SU-DHL-6 (cell line): ENCODE data around the gene UBE3C.

ENCODE experiments used
- H2AFZ ChIP-seq: fragments of 200-600 bp; sonication (generic); 2 replicates; pipeline ENCODE4 v1.6.1; 2014; ENCODE audit warnings: low read depth, mild to moderate bottlenecking, moderate library complexity, mixed read lengths, antibody characterized with exemption, low read length; ENCODE audit not compliant: severe bottlenecking
- H3F3A ChIP-seq: fragments of 200-600 bp; shearing (Covaris generic); 2 replicates; pipeline ENCODE4 v1.6.0; 2016; ENCODE audit warnings: antibody characterized with exemption, mild to moderate bottlenecking; ENCODE audit not compliant: insufficient read depth
- H3K27ac ChIP-seq: fragments of 200-600 bp; sonication (generic); 2 replicates; pipeline ENCODE4 v1.5.1; 2016; ENCODE audit warnings: low read depth, mild to moderate bottlenecking, low read length, moderate library complexity, mixed read lengths
- H3K27me3 ChIP-seq: fragments of 200-600 bp; sonication (generic), shearing (Covaris generic); 2 replicates; pipeline ENCODE4 v1.6.0; 2014; ENCODE audit warnings: mild to moderate bottlenecking, low read length
- H3K36me3 ChIP-seq: fragments of 200-600 bp; sonication (generic); 2 replicates; pipeline ENCODE4 v1.6.1; 2014; ENCODE audit warnings: mild to moderate bottlenecking, low read length, mixed read lengths
- H3K4me2 ChIP-seq: fragments of 300-600, 200-600 bp; shearing (Covaris generic), sonication (generic); 2 replicates; pipeline ENCODE4 v1.6.0; 2014; ENCODE audit warnings: low read length, low read depth, mild to moderate bottlenecking; ENCODE audit not compliant: poor library complexity, severe bottlenecking
- H3K4me3 ChIP-seq: fragments of 200-600 bp; sonication (generic); 2 replicates; pipeline ENCODE4 v1.5.1; 2014; ENCODE audit warnings: antibody characterized with exemption, low read length, mild to moderate bottlenecking, mixed read lengths; ENCODE audit not compliant: insufficient read depth, poor library complexity, severe bottlenecking
- H3K79me2 ChIP-seq: fragments of 200-600 bp; sonication (generic); 2 replicates; pipeline ENCODE4 v1.6.1; 2014; ENCODE audit warnings: mild to moderate bottlenecking, low read length, moderate library complexity; ENCODE audit not compliant: insufficient read depth
- H3K9ac ChIP-seq: fragments of 200-600 bp; sonication (generic); 2 replicates; pipeline ENCODE4 v1.7.0; 2014; ENCODE audit warnings: mild to moderate bottlenecking, low read length
- H3K9me2 ChIP-seq: fragments of 200-600 bp; sonication (generic); replicated peaks from 2 replicates; pipeline ENCODE4 v1.6.1; 2014; ENCODE audit warnings: low read length; ENCODE audit not compliant: insufficient read depth
- H3K9me3 ChIP-seq: fragments of 200-600 bp; sonication (generic); 2 replicates; pipeline ENCODE4 v1.6.1; 2014; ENCODE audit warnings: low read length, mixed read lengths; ENCODE audit not compliant: insufficient read depth
- H4K20me1 ChIP-seq: fragments of 200-600 bp; sonication (generic); 2 replicates; pipeline ENCODE4 v1.6.1; 2014; ENCODE audit warnings: low read depth, mild to moderate bottlenecking, antibody characterized with exemption, low read length, moderate library complexity, mixed read lengths
- EZH2phosphoT487 ChIP-seq: fragments of 200-600 bp; sonication (generic), shearing (Covaris generic); conservative IDR thresholded peaks from 2 replicates; pipeline ENCODE4 v1.6.1; 2018; ENCODE audit warnings: mild to moderate bottlenecking, antibody characterized with exemption, low read length, moderate library complexity, mixed read lengths
- TF ChIP-seq, protein P1 (sequence below): fragments of 200-600 bp; sonication (generic); IDR thresholded peaks from one replicate; pipeline ENCODE4 v1.5.1; 2017; ENCODE audit warnings: antibody characterized with exemption, mild to moderate bottlenecking, low read length, moderate library complexity; ENCODE audit not compliant: insufficient read depth, poor library complexity, severe bottlenecking

Gene UBE3C

DNA sequence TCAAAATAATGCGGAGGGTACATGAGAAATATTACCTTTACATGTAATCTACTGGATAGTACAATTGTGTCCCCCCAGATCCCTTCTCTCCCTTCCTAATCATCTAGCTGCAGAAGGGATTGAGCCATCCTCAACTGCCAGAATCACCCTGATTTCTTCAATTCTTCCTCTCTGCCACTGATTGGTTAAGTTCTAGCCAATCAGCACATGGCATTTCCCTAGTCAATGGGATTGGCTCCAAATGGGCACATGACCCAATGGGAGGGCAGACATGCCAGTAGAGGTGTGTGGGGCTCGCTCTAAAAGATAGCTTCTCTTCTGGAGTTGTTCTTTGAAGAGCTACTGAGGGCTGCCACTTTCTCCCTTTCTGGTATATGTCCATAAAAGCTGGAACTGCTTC, 20.9 kb upstream of the UBE3C start:
- H2AFZ ChIP-seq, result no peak overlapping the region
- no peaks in the 10 kb centered on the region for H3F3A ChIP-seq
- H3K27ac ChIP-seq, result no peak overlapping the region
- H3K9me3 ChIP-seq, result peaks cover 12% of the 10 kb centered on the region; the same call in 1 of the 2 replicates
- H3K9me2 ChIP-seq, result no peaks in the 10 kb centered on the region
- H4K20me1 ChIP-seq, result no peaks in the 10 kb centered on the region
- H3K9ac ChIP-seq, result no peak overlapping the region
- no peaks in the 10 kb centered on the region for H3K27me3 ChIP-seq
- no peaks in the 10 kb centered on the region for H3K79me2 ChIP-seq
- no peaks in the 10 kb centered on the region for H3K36me3 ChIP-seq
- H3K4me3 ChIP-seq, result no peak overlapping the region
- TF ChIP-seq, protein P1, sequence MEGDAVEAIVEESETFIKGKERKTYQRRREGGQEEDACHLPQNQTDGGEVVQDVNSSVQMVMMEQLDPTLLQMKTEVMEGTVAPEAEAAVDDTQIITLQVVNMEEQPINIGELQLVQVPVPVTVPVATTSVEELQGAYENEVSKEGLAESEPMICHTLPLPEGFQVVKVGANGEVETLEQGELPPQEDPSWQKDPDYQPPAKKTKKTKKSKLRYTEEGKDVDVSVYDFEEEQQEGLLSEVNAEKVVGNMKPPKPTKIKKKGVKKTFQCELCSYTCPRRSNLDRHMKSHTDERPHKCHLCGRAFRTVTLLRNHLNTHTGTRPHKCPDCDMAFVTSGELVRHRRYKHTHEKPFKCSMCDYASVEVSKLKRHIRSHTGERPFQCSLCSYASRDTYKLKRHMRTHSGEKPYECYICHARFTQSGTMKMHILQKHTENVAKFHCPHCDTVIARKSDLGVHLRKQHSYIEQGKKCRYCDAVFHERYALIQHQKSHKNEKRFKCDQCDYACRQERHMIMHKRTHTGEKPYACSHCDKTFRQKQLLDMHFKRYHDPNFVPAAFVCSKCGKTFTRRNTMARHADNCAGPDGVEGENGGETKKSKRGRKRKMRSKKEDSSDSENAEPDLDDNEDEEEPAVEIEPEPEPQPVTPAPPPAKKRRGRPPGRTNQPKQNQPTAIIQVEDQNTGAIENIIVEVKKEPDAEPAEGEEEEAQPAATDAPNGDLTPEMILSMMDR, result no peak
- no peak for TF ChIP-seq EZH2phosphoT487
- no peak overlapping the region for H3K4me2 ChIP-seq

DNA sequence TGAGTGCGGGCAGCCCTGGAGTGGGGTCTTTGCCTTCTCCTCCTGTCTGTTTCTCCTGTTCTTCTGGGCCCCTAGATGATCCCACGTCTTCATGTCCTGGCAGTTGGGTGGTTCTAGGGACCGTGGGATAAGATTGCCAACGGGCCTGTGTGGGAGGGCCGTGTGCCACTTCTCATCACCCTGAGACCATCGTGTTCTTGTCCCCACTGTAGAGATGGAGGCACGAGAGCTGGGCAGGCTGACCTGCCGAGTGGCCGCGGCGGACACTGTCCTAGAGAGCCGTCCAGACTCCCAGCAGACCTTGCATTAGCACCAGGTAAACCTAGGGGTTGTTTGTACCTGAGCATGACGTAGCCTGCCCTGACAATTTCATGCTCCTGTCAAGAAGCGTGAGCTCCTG, 18.5 kb upstream of the UBE3C start:
- no peaks in the 10 kb centered on the region for H3K79me2 ChIP-seq
- H3K36me3 ChIP-seq, result no peaks in the 10 kb centered on the region
- no peaks in the 10 kb centered on the region for H3F3A ChIP-seq
- no peak overlapping the region for H3K9ac ChIP-seq
- no peak overlapping the region for H3K27ac ChIP-seq
- no peak for TF ChIP-seq EZH2phosphoT487
- TF ChIP-seq, protein P1, result no peak
- H3K4me3 ChIP-seq, result no peak overlapping the region
- H2AFZ ChIP-seq, result no peak overlapping the region
- H3K9me3 ChIP-seq, result peaks cover 12% of the 10 kb centered on the region; the same call in 1 of the 2 replicates
- no peak overlapping the region for H3K4me2 ChIP-seq
- no peaks in the 10 kb centered on the region for H4K20me1 ChIP-seq
- no peaks in the 10 kb centered on the region for H3K27me3 ChIP-seq
- no peaks in the 10 kb centered on the region for H3K9me2 ChIP-seq

DNA sequence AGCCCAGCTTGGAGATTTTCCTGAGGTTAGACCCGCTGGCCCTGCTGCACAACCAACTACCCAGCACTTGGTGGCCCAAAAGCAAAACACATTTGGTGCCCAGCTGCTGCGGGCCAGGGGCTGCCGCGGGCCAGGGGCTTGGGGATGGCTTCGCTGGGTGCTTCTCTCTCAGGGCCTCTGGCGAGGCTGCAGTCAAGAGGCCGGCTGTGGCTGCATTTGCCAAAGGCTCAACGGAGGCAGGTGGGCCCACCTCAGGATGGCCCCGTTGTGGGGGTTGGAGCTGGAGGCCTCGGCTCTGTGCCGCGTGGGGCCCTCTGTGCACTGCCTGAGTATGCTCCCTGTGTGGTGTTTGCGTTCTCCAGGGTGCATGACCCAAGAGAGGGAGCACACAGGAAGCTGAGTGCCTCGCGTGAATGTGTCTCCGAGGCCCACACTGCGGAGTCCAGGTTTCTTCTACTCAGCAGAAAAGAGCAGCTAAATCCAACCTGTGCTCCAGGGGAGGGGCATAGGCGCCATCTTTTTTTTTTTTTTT, 17.5 kb upstream of the UBE3C start:
- Histone ChIP-seq H3K36me3 (no peaks in the 10 kb centered on the region), H3K27ac (no peak overlapping the region), H3K9ac (no peak overlapping the region)

More for the DNA sequence above, 17.5 kb upstream of the UBE3C start:
- Histone ChIP-seq H3K27me3 (no peaks in the 10 kb centered on the region), H4K20me1 (no peaks in the 10 kb centered on the region), H3K9me3 (peaks cover 12% of the 10 kb centered on the region; the same call in 1 of the 2 replicates), H3F3A (no peaks in the 10 kb centered on the region), H3K4me3 (no peak overlapping the region), H2AFZ (no peak overlapping the region), H3K4me2 (no peak overlapping the region), H3K9me2 (no peaks in the 10 kb centered on the region), H3K79me2 (no peaks in the 10 kb centered on the region)
- TF ChIP-seq, protein P1, result no peak
- TF ChIP-seq EZH2phosphoT487, result no peak
